HG03064 (cell line): ENCODE data around the gene FTCDNL1.
A peak's percentile ranks its signal among the peaks of the same experiment; 100 is the strongest.

Experiments
- ATAC-seq: cut with Tn5 transposase; IDR thresholded peaks from one replicate; pipeline ENCODE4 v1.9.1; 2021; ENCODE audit warnings: low read depth; ENCODE audit not compliant: unreplicated experiment

The FTCDNL1 gene

DNA sequence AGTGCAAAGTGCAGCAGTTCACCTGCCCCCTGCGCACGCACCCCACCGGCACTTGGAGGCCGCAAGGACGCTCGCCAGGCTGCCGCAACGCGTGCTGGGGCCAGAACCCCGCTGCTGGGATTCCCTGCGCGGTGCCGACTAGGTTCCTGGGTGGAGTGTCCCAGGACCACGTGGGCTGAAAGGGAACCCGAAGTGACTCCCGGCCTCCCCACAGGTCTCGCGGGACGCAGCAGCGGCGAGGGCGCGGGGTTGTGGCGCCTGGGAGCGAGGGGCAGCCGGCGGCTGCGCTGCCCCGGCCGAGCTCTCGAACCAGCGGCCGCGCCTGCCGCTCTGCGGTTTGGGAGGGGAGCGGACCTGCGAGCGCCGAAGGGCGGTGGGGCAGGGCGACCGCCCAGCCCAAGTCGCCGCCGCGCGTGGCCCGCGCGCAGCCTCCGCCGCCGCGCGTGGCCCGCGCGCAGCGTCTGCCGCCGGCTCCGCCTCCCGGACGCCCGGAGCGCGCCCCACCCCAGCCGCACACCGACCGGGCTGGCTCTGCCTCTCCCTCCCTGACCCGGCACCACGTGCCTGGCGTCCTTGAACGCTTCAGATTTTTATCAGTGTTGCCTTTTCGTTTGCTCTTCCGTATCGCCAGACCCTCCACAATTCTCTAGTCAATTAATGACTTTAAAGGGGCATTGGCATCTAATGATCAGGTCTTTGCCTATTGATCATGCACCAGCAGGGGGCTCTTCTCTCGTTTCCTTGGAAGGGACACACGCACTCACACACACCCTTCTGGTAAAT is at the start of gene FTCDNL1:
TSS of gene FTCDNL1 (minus strand) at position 475 of the 783 bp plus-strand sequence. CDS start 2,230 bp downstream, outside the sequence.
- peak; percentile 96 for ATAC-seq

DNA sequence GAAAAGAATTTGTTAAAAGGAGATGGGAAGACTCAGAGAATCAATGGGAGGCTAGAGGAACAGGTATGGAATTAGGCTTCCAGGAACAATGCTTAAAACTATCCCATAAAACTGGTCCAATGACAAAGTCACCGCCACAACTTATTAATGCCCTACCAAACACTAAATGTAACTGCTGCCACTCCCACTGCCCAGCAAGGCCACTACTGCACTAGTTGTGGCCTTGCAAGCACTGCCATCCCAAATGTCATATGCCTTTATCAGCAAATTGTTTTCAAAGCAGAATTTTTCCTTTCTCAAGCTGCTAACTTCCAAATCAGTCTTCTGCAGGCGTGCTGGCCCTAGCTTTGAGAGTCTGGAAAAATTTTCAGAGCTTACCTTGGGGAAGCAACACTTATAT is 45.6 kb upstream of the FTCDNL1 start:
- ATAC-seq: no peak

GRCh38 chr2:199895406-199895805 is 44.4 kb upstream of the FTCDNL1 start:
- no peak for ATAC-seq

DNA sequence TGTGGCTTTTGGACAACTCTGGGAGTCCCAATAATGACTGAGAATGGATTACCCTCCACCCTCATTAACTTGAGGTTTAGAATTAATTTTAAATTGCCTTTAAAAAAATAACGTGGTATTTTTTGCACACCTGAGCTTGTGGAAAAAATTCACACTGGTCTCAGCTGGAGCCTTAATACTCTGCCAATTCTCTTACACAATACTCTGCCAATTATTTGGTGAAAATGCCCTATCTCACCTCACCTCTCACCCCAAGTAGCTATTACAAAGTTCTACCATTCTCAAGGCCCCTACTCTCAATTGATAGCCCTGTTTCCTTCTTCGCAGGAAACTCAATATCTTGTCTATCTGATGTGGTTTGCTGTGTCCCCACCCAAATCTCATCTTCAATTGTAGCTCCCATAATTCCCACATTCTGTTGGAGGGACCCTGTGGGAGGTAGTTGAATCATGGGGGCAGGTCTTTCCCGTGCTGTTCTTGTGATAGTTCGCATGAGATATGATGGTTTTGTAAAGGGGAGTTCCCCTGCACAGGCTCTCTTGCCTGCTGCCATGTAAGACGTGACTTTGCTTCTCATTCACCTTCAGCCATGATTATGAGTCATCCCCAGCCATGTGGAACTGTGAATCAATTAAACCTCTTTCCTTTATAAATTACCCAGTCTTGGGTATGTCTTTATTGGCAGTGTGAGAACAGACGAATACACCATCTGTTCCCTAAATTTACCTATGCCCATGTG is 32.7 kb upstream of the FTCDNL1 start:
- ATAC-seq: no peak

GRCh38 chr2:199882667-199883066 is 31.7 kb upstream of the FTCDNL1 start:
- no peak for ATAC-seq

DNA sequence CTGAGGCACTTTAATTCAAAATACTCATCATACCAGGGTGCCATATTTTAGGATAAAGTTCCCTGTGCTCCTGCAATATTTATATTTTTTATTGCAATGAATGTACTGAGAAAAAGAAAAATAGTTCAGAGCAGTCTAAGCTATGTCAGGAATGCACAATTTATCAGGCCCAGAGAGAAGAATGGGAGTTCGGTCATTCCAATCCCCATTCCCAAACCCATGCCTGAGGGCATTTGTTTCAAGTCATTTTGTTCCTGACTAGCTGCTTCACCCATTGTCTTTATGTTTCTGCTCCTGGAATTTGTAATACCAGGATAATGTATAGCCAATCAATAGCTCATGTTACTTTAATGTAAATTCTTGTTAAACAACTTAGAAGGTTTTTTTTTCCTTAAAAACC is 24.4 kb upstream of the FTCDNL1 start:
- no peak for ATAC-seq

- no peak for ATAC-seq
Observed at GRCh38 chr2:199874209-199874608, 23.2 kb upstream of the FTCDNL1 start.

- no peak for ATAC-seq
Observed at GRCh38 chr2:199870581-199870980, 19.6 kb upstream of the FTCDNL1 start.

DNA sequence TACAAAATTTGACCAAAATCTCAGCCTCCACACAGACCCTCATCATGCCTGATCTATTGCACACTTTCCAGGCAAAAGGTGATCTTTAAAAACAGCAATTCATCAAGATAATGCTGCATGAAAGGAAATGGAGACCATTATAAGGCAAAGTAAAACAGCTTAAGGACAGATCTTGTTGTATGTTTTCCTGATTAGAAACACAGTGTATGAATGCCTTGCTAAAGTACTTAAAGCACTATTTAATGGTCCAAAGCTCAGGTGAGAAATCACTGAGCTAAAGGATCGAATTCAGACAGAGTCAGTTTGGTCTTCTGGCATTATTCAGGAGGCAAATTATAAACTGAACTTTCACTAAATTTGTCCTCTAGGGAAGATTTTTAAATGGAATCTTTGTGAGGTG is 18.7 kb upstream of the FTCDNL1 start:
- no peak for ATAC-seq

- no peak for ATAC-seq
Observed at GRCh38 chr2:199869227-199869541, 18.2 kb upstream of the FTCDNL1 start.

DNA sequence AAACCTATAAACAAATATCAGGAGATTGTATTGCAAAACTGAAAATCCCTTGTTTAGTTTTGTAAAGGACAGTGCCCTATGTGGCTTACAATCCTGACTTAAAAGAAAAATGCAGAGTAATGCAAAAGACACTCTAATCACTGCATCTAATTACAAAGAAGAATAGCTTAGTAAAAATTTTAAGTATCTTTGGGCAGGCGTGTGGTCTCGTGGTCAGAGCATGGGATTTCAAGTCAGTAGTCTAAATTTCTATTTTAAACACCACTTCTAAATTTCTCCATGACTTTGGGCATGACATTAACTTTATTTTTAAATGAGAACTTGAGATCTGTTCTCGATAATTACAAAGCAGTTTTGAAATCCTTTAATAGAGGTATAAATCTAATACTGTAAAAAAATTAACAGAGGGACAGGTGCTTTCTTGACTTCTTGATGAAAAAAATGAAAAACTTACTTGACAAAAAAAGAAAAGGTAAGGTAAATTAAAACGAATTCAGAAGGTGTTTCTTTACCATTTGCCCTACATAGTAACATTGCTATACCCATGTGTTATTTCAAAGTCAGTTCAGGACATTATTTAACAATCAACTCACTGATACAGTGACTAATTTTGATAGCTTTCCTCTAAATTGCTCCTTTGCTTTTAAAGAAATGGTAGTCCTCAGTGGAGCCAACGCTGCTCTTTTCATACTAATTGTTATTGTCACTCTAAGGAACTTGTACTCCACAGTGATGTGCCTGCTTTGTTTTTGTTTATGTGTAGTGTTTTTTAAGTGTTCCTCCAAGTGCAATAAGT is 17.6 kb upstream of the FTCDNL1 start:
- no peak for ATAC-seq

DNA sequence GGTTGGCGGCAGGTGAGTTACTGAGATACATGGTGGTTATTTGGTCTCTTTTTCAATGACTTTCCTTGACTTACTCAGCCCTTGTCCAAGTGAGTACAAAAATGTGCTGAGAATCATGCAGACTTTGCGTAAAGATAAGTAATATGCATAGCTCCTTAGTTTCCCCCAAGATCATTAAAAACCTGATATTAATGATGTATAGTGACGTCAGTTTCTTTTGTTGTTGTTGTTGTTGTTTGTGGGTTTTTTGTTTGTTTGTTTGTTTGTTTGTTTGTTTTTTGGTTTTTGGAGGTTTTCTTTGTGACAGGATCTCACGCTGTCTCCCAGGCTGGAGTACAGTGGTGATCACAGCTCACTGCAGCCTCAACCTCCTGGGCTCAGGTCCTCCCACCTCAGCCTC is 14.9 kb upstream of the FTCDNL1 start:
- no peak for ATAC-seq

DNA sequence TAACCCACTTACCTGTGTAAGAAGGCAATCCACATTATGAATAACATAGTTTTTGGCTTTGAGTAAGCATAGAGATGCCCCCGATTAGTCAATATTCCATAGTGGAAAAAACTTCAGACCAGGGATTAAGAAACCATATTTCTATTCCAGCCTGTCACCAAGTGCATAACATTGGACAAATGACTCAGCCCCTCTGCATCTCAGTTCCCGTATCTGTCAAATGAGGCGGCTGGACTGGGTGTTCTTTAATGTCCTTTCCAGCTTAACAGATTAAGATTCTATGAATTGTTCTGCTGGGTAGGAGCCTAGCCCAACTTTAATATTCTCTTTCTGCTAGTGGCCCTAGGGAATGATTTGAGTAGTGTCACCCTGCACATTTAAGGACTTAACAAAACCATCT is 11.8 kb upstream of the FTCDNL1 start:
- no peak for ATAC-seq

GRCh38 chr2:199861132-199861774 is 10.3 kb upstream of the FTCDNL1 start:
- no peak for ATAC-seq

GRCh38 chr2:199855812-199856211 is 4.8 kb upstream of the FTCDNL1 start:
- ATAC-seq: no peak

DNA sequence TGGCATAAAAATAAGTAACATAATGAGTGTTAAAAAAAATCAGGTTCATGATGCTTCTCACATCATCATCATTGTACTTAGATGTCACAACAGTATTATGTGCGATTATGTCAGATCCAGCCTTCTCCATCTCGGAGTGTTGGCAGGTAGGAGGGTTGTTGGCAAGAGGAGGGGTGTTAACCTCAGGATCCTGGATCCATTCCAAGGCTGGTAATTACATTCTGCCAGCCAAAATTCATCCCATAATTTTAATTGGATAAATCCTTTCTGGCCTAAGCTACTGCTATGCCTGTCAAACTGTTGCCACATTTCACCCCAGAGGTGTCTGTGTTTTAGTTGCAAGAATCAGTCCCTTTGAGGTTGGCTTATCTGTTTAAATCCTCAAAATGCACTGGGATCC is 891 bp upstream of the FTCDNL1 start:
- ATAC-seq: no peak

DNA sequence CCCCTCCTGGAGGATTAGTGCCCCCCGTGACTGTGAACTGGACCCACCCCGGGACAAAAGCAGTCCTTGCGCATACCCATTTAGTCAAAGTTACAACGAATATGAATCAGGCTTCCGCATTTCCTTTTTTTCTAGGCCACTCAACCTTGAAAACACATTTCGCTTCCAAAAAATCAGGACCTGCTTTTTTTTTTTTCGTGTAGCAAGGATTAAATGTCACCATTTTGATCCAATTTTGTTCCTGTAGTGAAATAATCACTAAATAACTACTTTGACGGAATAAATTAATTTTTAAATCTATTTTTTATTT is 464 bp upstream of the FTCDNL1 start:
- no peak for ATAC-seq

DNA sequence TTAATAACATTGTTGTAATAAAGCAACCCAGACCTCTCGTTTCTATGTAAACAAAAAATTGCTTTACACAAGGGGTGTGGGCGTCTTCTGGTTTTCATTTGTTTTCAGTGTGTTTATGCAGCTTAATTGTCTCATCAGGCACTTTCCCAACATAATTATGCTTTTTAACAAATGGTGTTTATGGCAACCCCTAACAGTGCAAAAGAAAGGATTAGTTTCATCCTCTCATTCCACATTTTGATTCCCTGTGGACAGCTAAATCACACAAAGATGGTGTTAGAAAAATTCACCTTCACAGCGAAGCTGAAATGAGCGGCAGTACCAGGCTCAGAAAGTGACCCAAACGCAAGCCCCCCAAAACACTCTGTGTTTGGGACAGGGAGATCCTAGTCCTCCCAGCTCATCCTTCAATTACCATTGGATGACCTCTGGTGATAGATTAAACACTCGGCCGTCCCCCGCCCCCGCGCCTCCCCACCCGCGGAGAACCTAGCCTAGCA is 724 bp downstream of the FTCDNL1 start:
- ATAC-seq: no peak

- no peak for ATAC-seq
Observed at GRCh38 chr2:199848389-199849130, 2.4 kb downstream of the FTCDNL1 start.

DNA sequence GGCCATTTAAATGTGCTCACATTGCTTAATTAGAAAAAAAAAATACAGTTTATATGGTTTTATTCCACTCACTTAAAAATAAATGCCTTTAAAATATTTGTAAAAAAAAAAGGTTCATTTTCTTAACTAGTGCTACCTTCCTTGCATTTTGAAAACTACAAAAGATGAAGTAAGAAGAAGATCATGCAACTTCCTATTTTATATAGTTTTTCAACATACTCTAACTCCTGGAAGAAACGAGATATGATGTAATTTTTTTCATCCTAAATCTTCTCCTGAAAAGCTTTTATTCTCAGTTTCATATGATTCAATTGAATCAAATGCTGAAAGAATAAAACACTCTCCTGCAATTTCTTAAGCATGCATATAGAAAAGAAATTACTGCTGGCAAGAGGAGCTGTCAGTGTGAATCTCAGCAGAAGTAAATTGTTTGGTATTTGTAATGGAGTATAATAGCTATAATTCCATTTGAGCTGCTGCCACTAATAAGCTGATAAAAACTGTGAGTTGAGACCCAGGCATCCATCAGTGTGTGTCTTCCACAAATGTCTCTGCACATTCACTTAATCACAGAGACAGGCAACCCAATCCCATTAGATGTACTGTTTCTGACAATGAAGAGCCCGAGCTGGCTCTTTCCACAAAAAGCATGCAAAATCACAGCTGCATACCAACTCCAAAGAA is 3.7 kb downstream of the FTCDNL1 start:
- ATAC-seq: no peak
